OCI-LY1 (cell line): Measurements from ENCODE around the gene PEAK1.

Experiments
- H2AFZ ChIP-seq: fragments of 200-600 bp; sonication (generic), shearing (Covaris generic); 2 replicates; pipeline ENCODE4 v1.6.0; 2014; ENCODE audit warnings: antibody characterized with exemption, mild to moderate bottlenecking, low read length
- H3F3A ChIP-seq: fragments of 200-600 bp; sonication (generic), shearing (Covaris generic); 2 replicates; pipeline ENCODE4 v1.6.0; 2014; ENCODE audit warnings: mild to moderate bottlenecking, antibody characterized with exemption, low read length, moderate library complexity; ENCODE audit not compliant: insufficient read depth
- H3K27ac ChIP-seq: fragments of 200-600 bp; sonication (generic); 2 replicates; pipeline ENCODE4 v1.5.1; 2014; ENCODE audit warnings: low read length, mixed run types, mild to moderate bottlenecking, low read depth; ENCODE audit not compliant: poor library complexity, severe bottlenecking
- H3K27me3 ChIP-seq: fragments of 200-600 bp; sonication (generic); 2 replicates; pipeline ENCODE4 v1.6.0; 2014; ENCODE audit warnings: antibody characterized with exemption, mild to moderate bottlenecking, low read length, moderate library complexity; ENCODE audit not compliant: insufficient read depth
- H3K36me3 ChIP-seq: fragments of 200-600 bp; sonication (generic); 2 replicates; pipeline ENCODE4 v1.6.1; 2014; ENCODE audit warnings: mild to moderate bottlenecking, antibody characterized with exemption, low read length, moderate library complexity, mixed read lengths; ENCODE audit not compliant: insufficient read depth
- H3K4me1 ChIP-seq: fragments of 200-600 bp; sonication (generic); 2 replicates; pipeline ENCODE4 v1.5.1; 2014; ENCODE audit warnings: mild to moderate bottlenecking, low read length, moderate library complexity; ENCODE audit not compliant: insufficient read depth, severe bottlenecking
- H3K4me2 ChIP-seq: fragments of 200-600 bp; sonication (generic), shearing (Covaris generic); 2 replicates; pipeline ENCODE4 v1.6.1; 2014; ENCODE audit warnings: low read length
- H3K4me3 ChIP-seq: fragments of 200-600 bp; sonication (generic); 2 replicates; pipeline ENCODE4 v1.5.1; 2014; ENCODE audit warnings: low read length, low read depth, mild to moderate bottlenecking, mixed read lengths; ENCODE audit not compliant: poor library complexity, severe bottlenecking
- H3K79me2 ChIP-seq: fragments of 200-600 bp; shearing (Covaris generic); 2 replicates; pipeline ENCODE4 v1.6.1; 2016; ENCODE audit warnings: mixed run types, low read length, mixed read lengths; ENCODE audit not compliant: insufficient read depth
- H3K9ac ChIP-seq: fragments of 200-600 bp; sonication (generic), shearing (Covaris generic); 2 replicates; pipeline ENCODE4 v1.6.1; 2014; ENCODE audit warnings: mild to moderate bottlenecking, low read length, mixed read lengths
- H3K9me2 ChIP-seq: fragments of 200-600 bp; sonication (generic), shearing (Covaris generic); 2 replicates; pipeline ENCODE4 v1.6.1; 2014; ENCODE audit warnings: low read depth, mild to moderate bottlenecking, low read length, mixed read lengths
- H3K9me3 ChIP-seq: fragments of 200-600 bp; shearing (Covaris generic); 2 replicates; pipeline ENCODE4 v1.6.1; 2014; ENCODE audit warnings: low read length, mixed read lengths
- H4K20me1 ChIP-seq: fragments of 200-600 bp; sonication (generic), shearing (Covaris generic); 2 replicates; pipeline ENCODE4 v1.6.0; 2016; ENCODE audit warnings: mild to moderate bottlenecking, low read length; ENCODE audit not compliant: insufficient read depth
- EZH2 ChIP-seq: fragments of 200-600 bp; sonication (generic), shearing (Covaris generic); IDR thresholded peaks from 2 replicates; pipeline ENCODE4 v1.8.0; 2017; ENCODE audit warnings: borderline replicate concordance, mixed run types, mild to moderate bottlenecking, antibody characterized with exemption, low read length, moderate library complexity, mixed read lengths
- TF ChIP-seq, protein P1 (sequence below): fragments of 200-600 bp; sonication (generic), shearing (Covaris generic); IDR thresholded peaks from 2 replicates; pipeline ENCODE4 v1.5.1; 2017; ENCODE audit warnings: mild to moderate bottlenecking, antibody characterized with exemption, low read length, moderate library complexity, mixed read lengths

PEAK1 gene

DNA sequence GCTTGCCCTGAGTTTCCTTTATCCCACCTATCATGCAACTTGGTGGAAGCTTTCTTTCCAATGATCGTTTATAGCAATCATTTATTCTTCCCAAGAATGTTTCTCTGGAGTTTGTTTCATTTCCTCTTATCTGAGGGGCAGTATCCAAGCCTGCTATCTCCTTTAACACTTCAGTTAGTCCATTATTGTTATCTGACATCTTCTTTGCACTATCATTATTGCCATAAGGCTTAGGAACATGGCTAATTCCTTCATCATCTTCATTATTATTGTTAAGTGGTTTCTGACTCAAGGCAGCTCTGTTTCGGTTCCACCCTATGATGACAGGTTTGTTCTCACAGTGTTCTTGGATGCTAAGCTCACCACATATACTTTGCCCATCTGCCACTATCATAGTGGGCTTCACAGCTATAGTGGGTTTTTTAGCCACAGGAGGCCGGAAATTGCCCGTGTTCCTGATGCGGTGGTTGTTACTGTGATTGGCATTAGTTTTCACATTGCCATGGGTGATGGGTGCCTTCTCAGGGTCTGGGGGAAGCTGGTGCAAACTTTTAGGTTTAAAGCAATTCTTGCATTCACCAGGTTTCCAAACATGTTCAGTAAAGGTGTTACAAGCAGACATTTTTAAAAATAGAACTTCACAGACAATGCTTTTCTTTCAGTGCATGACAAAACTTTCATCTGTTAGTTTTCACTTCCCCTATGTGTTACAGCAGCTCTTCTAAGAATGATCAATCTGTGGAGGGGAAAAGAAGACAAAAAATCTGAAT lies 238.4 kb downstream of the PEAK1 start:
- TF ChIP-seq, protein P1, sequence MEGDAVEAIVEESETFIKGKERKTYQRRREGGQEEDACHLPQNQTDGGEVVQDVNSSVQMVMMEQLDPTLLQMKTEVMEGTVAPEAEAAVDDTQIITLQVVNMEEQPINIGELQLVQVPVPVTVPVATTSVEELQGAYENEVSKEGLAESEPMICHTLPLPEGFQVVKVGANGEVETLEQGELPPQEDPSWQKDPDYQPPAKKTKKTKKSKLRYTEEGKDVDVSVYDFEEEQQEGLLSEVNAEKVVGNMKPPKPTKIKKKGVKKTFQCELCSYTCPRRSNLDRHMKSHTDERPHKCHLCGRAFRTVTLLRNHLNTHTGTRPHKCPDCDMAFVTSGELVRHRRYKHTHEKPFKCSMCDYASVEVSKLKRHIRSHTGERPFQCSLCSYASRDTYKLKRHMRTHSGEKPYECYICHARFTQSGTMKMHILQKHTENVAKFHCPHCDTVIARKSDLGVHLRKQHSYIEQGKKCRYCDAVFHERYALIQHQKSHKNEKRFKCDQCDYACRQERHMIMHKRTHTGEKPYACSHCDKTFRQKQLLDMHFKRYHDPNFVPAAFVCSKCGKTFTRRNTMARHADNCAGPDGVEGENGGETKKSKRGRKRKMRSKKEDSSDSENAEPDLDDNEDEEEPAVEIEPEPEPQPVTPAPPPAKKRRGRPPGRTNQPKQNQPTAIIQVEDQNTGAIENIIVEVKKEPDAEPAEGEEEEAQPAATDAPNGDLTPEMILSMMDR, result no peak
- TF ChIP-seq EZH2, result no peak
- no peak overlapping the region for H3K4me3 ChIP-seq
- no peak overlapping the region for H3K27ac ChIP-seq
- peak overlapping the region; percentile 4; the same call in 1 of the 2 replicates for H3K4me2 ChIP-seq
- H3K9ac ChIP-seq, result no peak overlapping the region
- no peaks in the 10 kb centered on the region for H4K20me1 ChIP-seq
- no peak overlapping the region for H2AFZ ChIP-seq
- H3K79me2 ChIP-seq, result no peaks in the 10 kb centered on the region
- H3F3A ChIP-seq, result no peaks in the 10 kb centered on the region
- no peaks in the 10 kb centered on the region for H3K36me3 ChIP-seq
- H3K9me2 ChIP-seq, result no peaks in the 10 kb centered on the region
- no peaks in the 10 kb centered on the region for H3K27me3 ChIP-seq
- peaks cover 10% of the 10 kb centered on the region for H3K4me1 ChIP-seq
- no peaks in the 10 kb centered on the region for H3K9me3 ChIP-seq

DNA sequence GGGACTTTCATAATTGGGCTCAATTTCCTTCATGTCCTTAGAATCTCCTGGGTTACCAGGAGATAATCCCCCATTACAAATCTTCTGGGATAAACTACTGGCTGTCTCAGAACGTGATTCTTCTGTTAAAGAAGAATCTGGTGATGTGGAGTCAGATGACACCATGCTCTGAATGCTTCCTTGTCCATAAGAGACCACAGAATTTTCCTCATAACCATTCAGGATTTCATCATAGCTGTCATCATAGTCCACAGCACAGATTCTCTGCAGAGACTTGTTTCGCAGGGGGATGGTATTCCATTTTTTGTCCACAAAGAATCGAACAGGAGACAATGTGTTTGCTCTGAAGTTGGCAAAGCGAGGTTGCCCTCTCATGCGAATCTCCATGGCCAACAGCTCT lies 239.1 kb downstream of the PEAK1 start:
- Histone ChIP-seq H3K79me2 (no peaks in the 10 kb centered on the region), H4K20me1 (no peaks in the 10 kb centered on the region), H3K4me2 (no peak overlapping the region), H3K27me3 (no peaks in the 10 kb centered on the region), H3K4me1 (peaks cover 8% of the 10 kb centered on the region), H3K4me3 (no peak overlapping the region), H3F3A (no peaks in the 10 kb centered on the region), H2AFZ (no peak overlapping the region), H3K9ac (no peak overlapping the region), H3K27ac (no peak overlapping the region), H3K9me3 (no peaks in the 10 kb centered on the region), H3K9me2 (no peaks in the 10 kb centered on the region), H3K36me3 (no peaks in the 10 kb centered on the region)
- TF ChIP-seq, protein P1, result no peak

DNA sequence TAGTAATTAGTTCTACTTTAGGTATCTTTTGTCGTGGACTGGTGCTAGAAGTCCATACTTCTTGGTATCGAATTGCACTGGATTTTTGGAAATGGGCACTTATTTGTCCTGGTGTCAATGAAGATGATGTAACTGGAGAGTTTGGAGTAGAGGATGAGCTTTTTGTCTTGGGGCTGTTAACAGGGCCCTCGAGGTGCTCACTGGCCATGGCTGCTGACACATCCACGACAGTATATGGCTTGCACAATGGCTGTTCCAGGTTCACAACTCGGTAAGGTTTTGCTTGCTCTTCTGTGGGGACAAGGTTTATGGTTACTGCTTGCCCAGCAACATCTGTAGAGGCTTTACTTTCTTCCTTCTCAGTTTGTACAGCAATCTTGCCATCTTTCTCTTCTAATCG lies 239.6 kb downstream of the PEAK1 start:
- H3K4me2 ChIP-seq, result no peak overlapping the region
- TF ChIP-seq, protein P1, result no peak
- TF ChIP-seq EZH2, result no peak
- no peaks in the 10 kb centered on the region for H3K9me2 ChIP-seq
- no peaks in the 10 kb centered on the region for H3F3A ChIP-seq
- no peaks in the 10 kb centered on the region for H3K9me3 ChIP-seq
- H3K79me2 ChIP-seq, result no peaks in the 10 kb centered on the region
- H2AFZ ChIP-seq, result no peak overlapping the region
- H4K20me1 ChIP-seq, result no peaks in the 10 kb centered on the region
- H3K9ac ChIP-seq, result no peak overlapping the region
- no peak overlapping the region for H3K27ac ChIP-seq
- peaks cover 8% of the 10 kb centered on the region for H3K4me1 ChIP-seq
- H3K36me3 ChIP-seq, result no peaks in the 10 kb centered on the region
- no peaks in the 10 kb centered on the region for H3K27me3 ChIP-seq
- H3K4me3 ChIP-seq, result no peak overlapping the region
